ENCODE results near the gene SLC66A1.

SLC66A1 gene

DNA sequence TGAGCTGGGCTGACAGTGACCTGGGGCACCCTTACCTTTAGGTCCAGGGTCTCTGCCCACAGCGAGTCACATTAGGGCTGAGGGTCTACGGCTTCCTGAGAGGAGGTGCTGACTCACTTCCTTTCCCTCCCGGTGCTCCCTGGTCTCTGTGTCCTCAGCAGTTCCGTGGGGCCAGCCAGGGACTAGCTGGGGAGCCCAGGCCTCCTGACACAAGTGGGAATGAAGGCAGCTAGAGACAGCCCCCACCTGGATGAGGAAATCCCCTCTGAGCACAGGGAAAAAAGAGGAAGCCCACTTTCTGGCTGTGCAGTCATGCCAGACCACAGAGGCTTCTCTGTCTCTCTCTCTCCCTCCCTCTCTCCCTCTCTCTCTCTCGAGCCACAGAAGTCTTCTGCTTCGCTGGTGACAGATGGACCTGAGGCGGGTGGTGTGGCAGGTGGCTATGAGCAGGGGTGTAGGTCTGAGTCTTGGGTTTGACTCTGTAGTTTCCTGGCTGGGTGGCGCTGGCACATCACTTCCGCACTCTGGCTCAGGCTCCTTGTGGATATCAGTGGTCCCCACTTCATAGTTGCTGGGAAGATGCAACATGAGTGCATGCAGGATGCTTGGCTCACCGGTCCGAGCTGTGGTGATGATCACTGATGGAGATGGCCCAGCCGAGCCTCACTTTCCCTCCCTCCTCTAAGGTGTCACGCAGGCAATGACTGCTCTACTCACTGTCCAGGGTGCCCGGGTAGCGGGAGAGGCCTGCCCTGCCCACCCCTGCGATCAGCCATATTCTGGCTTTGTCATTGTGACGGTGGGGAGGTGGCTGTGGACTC, 3.5 kb downstream of the SLC66A1 start:
- no peaks in the 10 kb centered on the region for H3K9me3 ChIP-seq (ENCODE audit: low read length)
- H3K4me1 ChIP-seq (ENCODE audit: insufficient read depth, low read length, severe bottlenecking): peaks cover 63% of the 10 kb centered on the region
- peaks cover 9% of the 10 kb centered on the region; the same call in 1 of the 2 replicates for H3K36me3 ChIP-seq (ENCODE audit: insufficient read depth, low read length)
- H3K4me3 ChIP-seq (ENCODE audit: low read depth, low read length, poor library complexity, severe bottlenecking): peak overlapping the region; percentile 38
- no peaks in the 10 kb centered on the region for H3K79me2 ChIP-seq (ENCODE audit: insufficient read depth, low read length)
- H2AFZ ChIP-seq (ENCODE audit: low read length): no peak overlapping the region
- no peaks in the 10 kb centered on the region for H3K9me2 ChIP-seq (ENCODE audit: low read depth, low read length)
- TF ChIP-seq, protein P1, sequence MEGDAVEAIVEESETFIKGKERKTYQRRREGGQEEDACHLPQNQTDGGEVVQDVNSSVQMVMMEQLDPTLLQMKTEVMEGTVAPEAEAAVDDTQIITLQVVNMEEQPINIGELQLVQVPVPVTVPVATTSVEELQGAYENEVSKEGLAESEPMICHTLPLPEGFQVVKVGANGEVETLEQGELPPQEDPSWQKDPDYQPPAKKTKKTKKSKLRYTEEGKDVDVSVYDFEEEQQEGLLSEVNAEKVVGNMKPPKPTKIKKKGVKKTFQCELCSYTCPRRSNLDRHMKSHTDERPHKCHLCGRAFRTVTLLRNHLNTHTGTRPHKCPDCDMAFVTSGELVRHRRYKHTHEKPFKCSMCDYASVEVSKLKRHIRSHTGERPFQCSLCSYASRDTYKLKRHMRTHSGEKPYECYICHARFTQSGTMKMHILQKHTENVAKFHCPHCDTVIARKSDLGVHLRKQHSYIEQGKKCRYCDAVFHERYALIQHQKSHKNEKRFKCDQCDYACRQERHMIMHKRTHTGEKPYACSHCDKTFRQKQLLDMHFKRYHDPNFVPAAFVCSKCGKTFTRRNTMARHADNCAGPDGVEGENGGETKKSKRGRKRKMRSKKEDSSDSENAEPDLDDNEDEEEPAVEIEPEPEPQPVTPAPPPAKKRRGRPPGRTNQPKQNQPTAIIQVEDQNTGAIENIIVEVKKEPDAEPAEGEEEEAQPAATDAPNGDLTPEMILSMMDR (IDR thresholded peaks at IDR 0.05; ENCODE audit: low read length): no peak; the same call in 1 of the 2 replicates
- TF ChIP-seq EZH2 (IDR thresholded peaks at IDR 0.05; ENCODE audit: borderline replicate concordance, low read length): no peak
- H3K27ac ChIP-seq (ENCODE audit: low read depth, low read length, poor library complexity, severe bottlenecking): peak overlapping the region; percentile 88
- H3K27me3 ChIP-seq (ENCODE audit: insufficient read depth, low read length): no peaks in the 10 kb centered on the region
- no peaks in the 10 kb centered on the region for H4K20me1 ChIP-seq (ENCODE audit: insufficient read depth, low read length)
- H3K4me2 ChIP-seq (ENCODE audit: low read length): peak overlapping the region; percentile 66
- no peaks in the 10 kb centered on the region for H3F3A ChIP-seq (ENCODE audit: insufficient read depth, low read length)
- peak overlapping the region; percentile 28; the same call in 1 of the 2 replicates for H3K9ac ChIP-seq (ENCODE audit: low read length)

DNA sequence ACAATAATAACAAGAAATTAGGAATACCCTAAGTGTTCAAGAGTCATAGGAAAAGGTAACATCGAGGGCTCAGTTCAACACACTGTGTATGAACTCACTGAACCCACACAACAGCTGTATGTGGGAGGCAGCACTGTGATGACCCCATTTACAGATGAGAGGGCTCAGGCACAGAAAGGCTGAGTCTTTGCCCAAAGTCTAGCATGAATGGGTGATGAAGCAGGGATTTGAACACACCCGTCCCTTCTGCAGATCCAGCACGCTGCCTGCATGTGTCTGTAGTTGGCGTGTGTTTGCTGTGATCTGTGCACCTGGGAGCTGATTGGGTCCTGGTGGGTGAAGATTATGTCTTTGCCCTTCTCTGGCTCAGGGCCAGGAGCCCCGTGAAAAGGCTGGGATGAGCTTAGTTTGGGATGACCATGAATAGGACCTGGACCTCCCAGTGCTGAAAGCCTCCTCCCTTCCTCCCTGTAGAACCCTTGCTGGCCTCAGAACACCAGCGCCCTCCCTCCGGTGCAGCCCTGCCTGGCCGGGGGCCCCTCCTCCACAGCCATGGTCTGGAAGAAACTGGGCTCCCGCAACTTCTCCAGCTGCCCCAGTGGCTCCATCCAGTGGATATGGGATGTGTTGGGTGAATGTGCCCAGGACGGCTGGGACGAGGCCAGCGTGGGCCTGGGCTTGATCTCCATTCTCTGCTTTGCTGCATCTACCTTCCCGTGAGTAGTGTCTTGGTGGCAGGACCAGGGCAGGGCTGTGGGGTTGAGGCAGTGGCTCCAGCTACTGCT, 5.2 kb downstream of the SLC66A1 start:
- Histone ChIP-seq H3K9ac (ENCODE audit: low read length) (no peak overlapping the region), H3K4me1 (ENCODE audit: insufficient read depth, low read length, severe bottlenecking) (peaks cover 55% of the 10 kb centered on the region), H3K79me2 (ENCODE audit: insufficient read depth, low read length) (no peaks in the 10 kb centered on the region), H3K36me3 (ENCODE audit: insufficient read depth, low read length) (peaks cover 9% of the 10 kb centered on the region; the same call in 1 of the 2 replicates), H3K4me2 (ENCODE audit: low read length) (no peak overlapping the region), H3K27ac (ENCODE audit: low read depth, low read length, poor library complexity, severe bottlenecking) (no peak overlapping the region), H3K9me2 (ENCODE audit: low read depth, low read length) (no peaks in the 10 kb centered on the region), H4K20me1 (ENCODE audit: insufficient read depth, low read length) (no peaks in the 10 kb centered on the region), H2AFZ (ENCODE audit: low read length) (no peak overlapping the region), H3K27me3 (ENCODE audit: insufficient read depth, low read length) (no peaks in the 10 kb centered on the region), H3K4me3 (ENCODE audit: low read depth, low read length, poor library complexity, severe bottlenecking) (no peak overlapping the region), H3K9me3 (ENCODE audit: low read length) (no peaks in the 10 kb centered on the region), H3F3A (ENCODE audit: insufficient read depth, low read length) (no peaks in the 10 kb centered on the region)
- TF ChIP-seq EZH2 (IDR thresholded peaks at IDR 0.05; ENCODE audit: borderline replicate concordance, low read length): no peak
- TF ChIP-seq, protein P1 (IDR thresholded peaks at IDR 0.05; ENCODE audit: low read length): no peak

DNA sequence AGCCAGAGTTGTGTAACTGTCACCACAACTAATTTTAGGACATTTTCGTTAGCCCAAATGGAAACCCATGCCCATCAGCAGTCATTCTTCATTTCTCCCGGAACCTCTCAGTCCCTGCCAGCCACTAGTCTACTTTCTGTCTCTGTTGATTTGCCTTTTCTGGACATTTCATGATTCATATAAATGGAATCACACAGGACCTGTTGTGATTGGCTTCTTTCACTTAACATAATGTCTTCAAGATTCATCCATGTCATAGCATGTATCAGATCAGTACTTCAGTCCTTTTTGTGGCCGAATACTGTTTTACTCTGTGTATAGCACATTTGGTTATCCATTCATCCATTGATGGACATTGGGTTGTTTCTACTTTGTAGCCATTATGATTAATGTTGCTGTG, 7.1 kb downstream of the SLC66A1 start:
- Histone ChIP-seq H3K4me3 (ENCODE audit: low read depth, low read length, poor library complexity, severe bottlenecking) (no peak overlapping the region), H4K20me1 (ENCODE audit: insufficient read depth, low read length) (no peaks in the 10 kb centered on the region), H3K9me2 (ENCODE audit: low read depth, low read length) (no peaks in the 10 kb centered on the region), H3K79me2 (ENCODE audit: insufficient read depth, low read length) (no peaks in the 10 kb centered on the region), H3K36me3 (ENCODE audit: insufficient read depth, low read length) (peaks cover 9% of the 10 kb centered on the region; the same call in 1 of the 2 replicates), H3K9ac (ENCODE audit: low read length) (no peak overlapping the region), H3F3A (ENCODE audit: insufficient read depth, low read length) (no peaks in the 10 kb centered on the region), H3K27ac (ENCODE audit: low read depth, low read length, poor library complexity, severe bottlenecking) (no peak overlapping the region), H3K9me3 (ENCODE audit: low read length) (no peaks in the 10 kb centered on the region), H3K4me1 (ENCODE audit: insufficient read depth, low read length, severe bottlenecking) (peaks cover 36% of the 10 kb centered on the region), H2AFZ (ENCODE audit: low read length) (no peak overlapping the region), H3K4me2 (ENCODE audit: low read length) (no peak overlapping the region), H3K27me3 (ENCODE audit: insufficient read depth, low read length) (no peaks in the 10 kb centered on the region)
- TF ChIP-seq EZH2 (IDR thresholded peaks at IDR 0.05; ENCODE audit: borderline replicate concordance, low read length): no peak
- TF ChIP-seq, protein P1 (IDR thresholded peaks at IDR 0.05; ENCODE audit: low read length): no peak

All from OCI-LY1 (cell line).